GM23338 (cell line): ENCODE data around the gene B4GALT6. TPM values are rescaled to one million over a fixed set of nuclear protein-coding genes. Genes with fewer than 3 reads are reported as not detected.

Experiments
- ATAC-seq: fragments of 200-7000 bp; cut with Tn5 transposase; 3 replicates; pipeline ENCODE4 v1.9.1; 2020
- DNase-seq: peaks from one replicate; pipeline ENCODE4 v3.0.0-alpha.2; 2015; ENCODE audit warnings: low spot score
- H2AFZ ChIP-seq: fragments of 200-600 bp; sonication (generic); 2 replicates; pipeline ENCODE4 v1.8.0; 2016; ENCODE audit warnings: antibody characterized with exemption, mild to moderate bottlenecking, moderate library complexity
- H3F3A ChIP-seq: fragments of 200-600 bp; sonication (generic); replicated peaks from 2 replicates; pipeline ENCODE4 v1.8.0; 2017; ENCODE audit warnings: antibody characterized with exemption, mixed run types, low read depth
- H3K27ac ChIP-seq: fragments of 200-600 bp; sonication (generic); 2 replicates; pipeline ENCODE4 v1.6.1; 2016; ENCODE audit warnings: low read depth
- H3K27me3 ChIP-seq: fragments of 200-600 bp; sonication (generic); 2 replicates; pipeline ENCODE4 v1.8.0; 2016; ENCODE audit warnings: mild to moderate bottlenecking, mixed run types, moderate library complexity; ENCODE audit not compliant: insufficient read depth
- H3K36me3 ChIP-seq: fragments of 200-600 bp; sonication (generic); 2 replicates; pipeline ENCODE4 v1.8.0; 2016; ENCODE audit warnings: mild to moderate bottlenecking; ENCODE audit not compliant: insufficient read depth
- H3K4me1 ChIP-seq: fragments of 200-600 bp; sonication (generic); 2 replicates; pipeline ENCODE4 v1.8.0; 2016; ENCODE audit warnings: mild to moderate bottlenecking, moderate library complexity; ENCODE audit not compliant: insufficient read depth
- H3K4me2 ChIP-seq: fragments of 200-600 bp; sonication (generic); 2 replicates; pipeline ENCODE4 v1.7.1; 2017; ENCODE audit warnings: mixed run types
- H3K4me3 ChIP-seq: fragments of 200-600 bp; sonication (generic); 2 replicates; pipeline ENCODE4 v1.6.1; 2016; ENCODE audit warnings: mixed run types
- H3K79me2 ChIP-seq: fragments of 200-600 bp; sonication (generic); replicated peaks from 2 replicates; pipeline ENCODE4 v1.8.0; 2017; ENCODE audit warnings: mild to moderate bottlenecking; ENCODE audit not compliant: insufficient read depth
- H3K9me2 ChIP-seq: fragments of 200-600 bp; sonication (generic); 2 replicates; pipeline ENCODE4 v1.8.0; 2017; ENCODE audit not compliant: insufficient read depth
- H4K20me1 ChIP-seq: fragments of 200-600 bp; sonication (generic); replicated peaks from 2 replicates; pipeline ENCODE4 v1.8.0; 2017; ENCODE audit warnings: mild to moderate bottlenecking; ENCODE audit not compliant: insufficient read depth
- H3K27ac Mint-ChIP-seq: 2 replicates; pipeline ENCODE4 v1.8.0; 2020; ENCODE audit warnings: inconsistent platforms, mild to moderate bottlenecking, moderate library complexity, mixed read lengths
- H3K27me3 Mint-ChIP-seq: 3 replicates; pipeline ENCODE4 v1.8.0; 2022; ENCODE audit warnings: low read depth, mild to moderate bottlenecking, moderate library complexity, mixed read lengths, inconsistent platforms; ENCODE audit not compliant: insufficient read depth, poor library complexity
- H3K36me3 Mint-ChIP-seq: 3 replicates; pipeline ENCODE4 v1.8.0; 2021; ENCODE audit warnings: low read depth, mild to moderate bottlenecking, inconsistent platforms, moderate library complexity, mixed read lengths
- H3K4me1 Mint-ChIP-seq: 3 replicates; pipeline ENCODE4 v1.8.0; 2020; ENCODE audit warnings: mild to moderate bottlenecking, inconsistent platforms, mixed read lengths
- H3K4me3 Mint-ChIP-seq: 3 replicates; pipeline ENCODE4 v1.8.0; 2021; ENCODE audit warnings: moderate library complexity, mild to moderate bottlenecking, inconsistent platforms, mixed read lengths
- H3K9me3 Mint-ChIP-seq: 3 replicates; pipeline ENCODE4 v1.8.0; 2020; ENCODE audit warnings: moderate library complexity, mild to moderate bottlenecking, inconsistent platforms, mixed read lengths
- CTCF ChIP-seq, 2 experiments: fragments of 200-600 bp in 1 of 2; sonication (generic) in 1 of 2; conservative IDR thresholded peaks; 2 replicates each; pipeline versions ENCODE4 v1.5.1 to v1.6.1; 2016 to 2017; ENCODE audit warnings: antibody characterized with exemption in 2 of 2, low read depth in 2 of 2, mild to moderate bottlenecking in 2 of 2, moderate library complexity in 1 of 2
- ETS1 ChIP-seq: IDR thresholded peaks from 2 replicates; pipeline ENCODE4 v1.6.1; 2016; ENCODE audit warnings: antibody characterized with exemption
- EZH2 ChIP-seq: fragments of 200-600 bp; sonication (generic); IDR thresholded peaks from one replicate; pipeline ENCODE4 v1.8.0; 2017; ENCODE audit warnings: antibody characterized with exemption, mild to moderate bottlenecking, low read depth; ENCODE audit not compliant: unreplicated experiment
- EZH2phosphoT487 ChIP-seq: fragments of 200-600 bp; sonication (generic); IDR thresholded peaks from one replicate; pipeline ENCODE4 v1.8.1; 2018; ENCODE audit warnings: antibody characterized with exemption; ENCODE audit not compliant: unreplicated experiment
- JUNB ChIP-seq: IDR thresholded peaks from one replicate; pipeline ENCODE4 v1.6.1; 2016; ENCODE audit warnings: antibody characterized with exemption; ENCODE audit not compliant: unreplicated experiment
- NANOG ChIP-seq: IDR thresholded peaks from 2 replicates; pipeline ENCODE4 v1.6.1; 2016; ENCODE audit warnings: antibody characterized with exemption, borderline replicate concordance
- STAT1 ChIP-seq: IDR thresholded peaks from one replicate; pipeline ENCODE4 v1.6.1; 2016; ENCODE audit warnings: antibody characterized with exemption; ENCODE audit not compliant: unreplicated experiment
- ZNF331 ChIP-seq: fragments of 250-450 bp; sonication (Bioruptor Pico); IDR thresholded peaks from 2 replicates; pipeline ENCODE4 v1.5.0; 2020; ENCODE audit warnings: low read depth, mild to moderate bottlenecking, moderate library complexity
- ZNF462 ChIP-seq: fragments of 250-450 bp; sonication (Bioruptor Pico); IDR thresholded peaks from 2 replicates; pipeline ENCODE4 v1.5.0; 2020; ENCODE audit warnings: mild to moderate bottlenecking, moderate library complexity
- polyA plus RNA-seq: library from polyadenylated mRNA; unstranded; fragments of >200 nt; fragmentation: Nextera tagmentation; extraction: Ambion mirVana; gene quantifications from 2 replicates; pipeline ENCODE4 v1.2.1, GENCODE V29; 2016
- total RNA-seq: library from RNA; depleted of rRNA; stranded (reverse); fragments of >200 nt; shearing (Covaris generic); gene quantifications from 2 replicates; pipeline ENCODE4 v1.2.3, GENCODE V29; 2014

The B4GALT6 gene
- total and polyA plus RNA-seq, 2 experiments from 2014 or later = 14.8 to 33.8 TPM

- no peak for TF ChIP-seq ZNF462 (CRISPR knock-in tag)
- TF ChIP-seq ETS1 = no peak
- TF ChIP-seq STAT1 = no peak
- TF ChIP-seq NANOG = no peak
- no peak for TF ChIP-seq ZNF331 (CRISPR knock-in tag)
- no peak for TF ChIP-seq JUNB
- no peak for TF ChIP-seq EZH2phosphoT487
Measured at GRCh38 chr18:31688606-31689005, 4.2 kb upstream of the B4GALT6 start (continued).

GRCh38 chr18:31686986-31687928 lies 2.9 kb upstream of the B4GALT6 start:
- H3K4me1 Mint-ChIP-seq = peaks cover 28% of the 10 kb centered on the region
- peak overlapping the region; percentile 45; the same call in 2 of the 3 replicates for H3K4me3 Mint-ChIP-seq
- no peak for DNase-seq
- peak in 1 of 2 experiments; percentile 23; a peak in 1 of 4 replicates for TF ChIP-seq CTCF (conservative IDR thresholded peaks at IDR 0.05; ENCODE audit: low read depth in 2 of 2)
- no peak for TF ChIP-seq EZH2

More at GRCh38 chr18:31686986-31687928, 2.9 kb upstream of the B4GALT6 start:
- Histone ChIP-seq H3K27ac (no peak overlapping the region), H3K9me2 (no peaks in the 10 kb centered on the region), H3K4me3 (no peak overlapping the region), H4K20me1 (0 out of 2 replicates have a peak, but pooled peaks cover 5% of the 10 kb centered on the region), H3K27me3 (no peaks in the 10 kb centered on the region), H2AFZ (no peak overlapping the region), H3K4me1 (peaks cover 27% of the 10 kb centered on the region), H3F3A (no peaks in the 10 kb centered on the region; the same call in 1 of the 2 replicates), H3K36me3 (no peaks in the 10 kb centered on the region), H3K79me2 (peaks cover 19% of the 10 kb centered on the region), H3K4me2 (peak overlapping the region; percentile 84)
- ATAC-seq = no peak
- Mint-ChIP-seq H3K27ac (no peak overlapping the region), H3K27me3 (peaks cover 9% of the 10 kb centered on the region), H3K36me3 (no peaks in the 10 kb centered on the region; the same call in 2 of the 3 replicates), H3K9me3 (no peaks in the 10 kb centered on the region; the same call in 1 of the 3 replicates)
